Peyer's patch (tissue), 4 donors: ENCODE results near the gene SMIM31. TPM values are rescaled to one million over a fixed set of nuclear protein-coding genes. Genes with fewer than 3 reads are reported as not detected.

Experiments
- DNase-seq, 3 donors: peaks; one replicate each; pipeline ENCODE4 v3.0.0-alpha.2; 2017 to 2019
- H3K27ac ChIP-seq, 4 donors: fragments of 200-600 bp; sonication (generic); one replicate each; pipeline ENCODE4 v1.5.1; 2016 to 2019
- H3K27me3 ChIP-seq, 2 donors: fragments of 200-600 bp; sonication (generic); one replicate each; pipeline ENCODE4 v1.5.1; 2019
- H3K36me3 ChIP-seq, 3 donors: fragments of 200-600 bp; sonication (generic); one replicate each; pipeline ENCODE4 v1.5.1; 2016 to 2019
- H3K4me1 ChIP-seq, 4 donors: fragments of 200-600 bp; sonication (generic); one replicate each; pipeline ENCODE4 v1.5.1; 2016 to 2019
- H3K4me3 ChIP-seq, 4 donors: fragments of 200-600 bp; sonication (generic); 1 replicate in 3 of 4; 2 replicates in 1 of 4; pipeline ENCODE4 v1.5.1; 2016 to 2019; ENCODE audit warnings: mild to moderate bottlenecking in 1 of 4
- H3K9me3 ChIP-seq, 4 donors: fragments of 200-600 bp; sonication (generic); one replicate each; pipeline ENCODE4 v1.5.1; 2016 to 2019; ENCODE audit warnings: mild to moderate bottlenecking in 1 of 4
- CTCF ChIP-seq, 6 experiments: fragments of 450-650 bp in 4 of 6; fragments of 200-600 bp in 2 of 6; sonication (generic) in 1 of 6; IDR thresholded peaks; one replicate each; pipeline ENCODE4 v1.5.1; 2017 to 2019; ENCODE audit warnings: antibody characterized with exemption in 6 of 6, mild to moderate bottlenecking in 3 of 6, moderate library complexity in 1 of 6
- POLR2A ChIP-seq, 2 donors: fragments of 450-650 bp; IDR thresholded peaks; one replicate each; pipeline ENCODE4 v1.5.1; 2017; ENCODE audit warnings: antibody characterized with exemption in 2 of 2, mild to moderate bottlenecking in 2 of 2, moderate library complexity in 2 of 2
- total RNA-seq, 4 donors: library from RNA; depleted of rRNA; stranded (reverse); fragments of >200 nt; gene quantifications; one replicate each; pipeline ENCODE4 v1.1.0, GENCODE V29; 2016

Gene SMIM31
- total RNA-seq = 10 to 100 TPM in 3 of 4 donors, 1 to 10 TPM in 1; 6.6 to 17.3 (median 16.5) TPM

- Histone ChIP-seq H3K4me3 (peak within 1 kb of the TSS in 2 of 4 donors; percentile 42 to 49), H3K36me3 (no peaks in the 10 kb centered on the region), H3K9me3 (no peaks in the 10 kb centered on the region), H3K27me3 (no peaks in the 10 kb centered on the region), H3K4me1 (no peaks in the 10 kb centered on the region), H3K27ac (peak within 1 kb of the TSS in 3 of 4 donors; percentile 47 to 86 (median 80))
- DNase-seq = no peak
- TF ChIP-seq POLR2A (IDR thresholded peaks at IDR 0.05) (peak; percentile 25 to 27), CTCF (IDR thresholded peaks at IDR 0.05) (no peak)
These were observed at the start of gene SMIM31 for GRCh38 chr4:164753873-164754488. Gene SMIM31 (plus strand): TSS chr4:164754131. CDS start chr4:164770444, 16,313 bp downstream.

DNA sequence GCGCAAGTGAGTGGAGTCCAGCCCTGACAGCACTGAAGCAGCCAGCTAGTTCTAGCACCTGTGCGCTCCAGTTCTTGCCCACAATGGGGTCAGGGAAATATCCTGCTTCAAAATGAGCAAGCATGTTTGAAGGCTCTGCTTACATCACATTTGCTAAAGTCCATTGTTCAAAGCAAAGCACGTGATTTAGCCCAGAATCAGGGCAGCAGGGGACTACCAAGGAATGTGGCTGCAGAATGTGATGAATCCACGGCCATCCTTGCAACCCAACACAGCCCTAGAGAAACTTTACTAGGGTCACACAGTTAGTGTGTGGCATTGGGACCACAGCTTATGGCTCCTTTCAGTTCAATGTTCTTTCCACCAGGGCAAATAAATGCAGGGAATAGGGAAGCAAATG, 47.3 kb upstream of the SMIM31 start:
- Histone ChIP-seq H3K9me3 (no peaks in the 10 kb centered on the region), H3K36me3 (no peaks in the 10 kb centered on the region), H3K4me1 (no peaks in the 10 kb centered on the region), H3K27ac (no peak overlapping the region), H3K4me3 (no peak overlapping the region), H3K27me3 (no peaks in the 10 kb centered on the region)
- TF ChIP-seq CTCF (IDR thresholded peaks at IDR 0.05) (no peak), POLR2A (IDR thresholded peaks at IDR 0.05) (no peak)
- DNase-seq = no peak

DNA sequence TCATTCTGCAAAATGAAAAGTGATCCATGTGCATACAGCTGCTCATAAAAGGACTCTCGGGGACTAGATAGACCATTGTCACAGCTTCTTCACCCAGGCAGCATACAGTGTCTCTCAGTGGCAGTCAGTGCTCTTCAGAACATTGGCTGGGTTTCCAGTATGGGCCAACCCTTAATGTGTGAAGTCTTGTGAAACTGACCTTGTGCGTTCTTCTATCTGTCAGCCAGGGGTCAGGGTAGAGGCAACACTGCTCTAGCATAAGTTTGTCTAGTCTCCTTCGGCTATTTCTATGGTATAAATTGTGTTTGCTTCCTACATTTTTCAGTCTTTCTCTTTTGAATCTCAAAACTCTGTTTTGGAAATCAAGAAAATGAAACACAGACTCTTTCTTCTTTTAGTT, 37.0 kb upstream of the SMIM31 start:
- Histone ChIP-seq H3K4me1 (no peaks in the 10 kb centered on the region), H3K27ac (no peak overlapping the region), H3K9me3 (no peaks in the 10 kb centered on the region), H3K36me3 (no peaks in the 10 kb centered on the region), H3K4me3 (no peak overlapping the region), H3K27me3 (no peaks in the 10 kb centered on the region)
- no peak for DNase-seq
- TF ChIP-seq POLR2A (IDR thresholded peaks at IDR 0.05) (no peak), CTCF (IDR thresholded peaks at IDR 0.05) (peak in 3 of 6 experiments; percentile 17 to 29 (median 24))

DNA sequence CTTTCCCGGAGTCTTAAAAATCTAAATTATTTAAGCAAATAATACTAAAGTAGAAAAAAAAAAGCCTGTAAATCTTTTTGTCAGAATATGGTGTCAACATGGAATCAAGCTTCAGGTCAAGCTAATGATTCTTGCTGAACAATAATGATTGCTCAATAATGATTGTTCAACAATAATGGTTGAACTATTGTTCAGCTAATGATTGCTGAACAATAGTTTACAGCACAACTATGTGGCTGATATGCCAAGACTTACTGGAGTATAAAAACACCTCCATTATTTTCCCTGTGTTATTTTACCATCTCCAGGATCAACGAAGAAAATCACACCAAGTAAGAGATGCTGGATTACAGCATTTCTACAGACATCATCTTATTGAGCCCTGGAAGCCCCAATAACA, 35.1 kb upstream of the SMIM31 start:
- DNase-seq = no peak
- TF ChIP-seq CTCF (IDR thresholded peaks at IDR 0.05) (no peak), POLR2A (IDR thresholded peaks at IDR 0.05) (no peak)
- H3K4me1 ChIP-seq = no peaks in the 10 kb centered on the region
- no peaks in the 10 kb centered on the region for H3K36me3 ChIP-seq
- H3K9me3 ChIP-seq = no peaks in the 10 kb centered on the region
- no peak overlapping the region for H3K27ac ChIP-seq
- no peaks in the 10 kb centered on the region for H3K27me3 ChIP-seq
- H3K4me3 ChIP-seq = no peak overlapping the region

DNA sequence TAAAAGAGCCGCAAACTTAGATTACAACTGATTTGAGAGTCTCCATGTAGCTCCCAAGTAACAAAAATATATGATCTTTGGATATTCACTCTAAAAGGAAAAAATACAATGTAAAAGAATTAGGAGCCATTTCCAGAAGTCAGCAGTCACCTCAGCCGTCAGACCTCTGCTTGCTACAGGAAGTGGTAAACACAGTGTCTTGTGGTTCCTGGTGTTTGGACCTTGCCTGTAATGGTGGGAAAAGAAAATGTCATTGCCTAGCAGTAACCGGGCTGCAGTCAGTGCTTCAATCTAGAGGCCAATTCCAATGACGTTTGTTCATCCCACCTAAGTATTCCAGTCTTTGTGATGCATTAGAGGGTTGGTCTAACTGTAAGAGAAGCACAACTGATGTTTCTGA, 28.9 kb upstream of the SMIM31 start:
- no peak for TF ChIP-seq POLR2A (IDR thresholded peaks at IDR 0.05)
- no peak for TF ChIP-seq CTCF (IDR thresholded peaks at IDR 0.05)
- no peak for DNase-seq
- no peaks in the 10 kb centered on the region for H3K27me3 ChIP-seq
- no peaks in the 10 kb centered on the region for H3K4me1 ChIP-seq
- H3K9me3 ChIP-seq = no peaks in the 10 kb centered on the region
- H3K4me3 ChIP-seq = no peak overlapping the region
- no peak overlapping the region for H3K27ac ChIP-seq
- no peaks in the 10 kb centered on the region for H3K36me3 ChIP-seq
